HFF-Myc (cell line): ENCODE data around the gene OR8D2.
"Not testable (repeated sequence)": the region's sequence is repeated elsewhere in the genome, so short reads cannot be mapped to it uniquely, and the experiment has no call there.

Experiments
- DNase-seq: peaks from one replicate; pipeline ENCODE4 v3.0.0-alpha.2; 2011; ENCODE audit warnings: low read depth; ENCODE audit errors: extremely low read depth
- H3K4me3 ChIP-seq: replicated peaks from 2 replicates; pipeline ENCODE4 v1.5.1; 2011; ENCODE audit warnings: low read depth, mild to moderate bottlenecking, control low read depth, low read length
- TF ChIP-seq, protein P1 (sequence below): IDR thresholded peaks from 2 replicates; pipeline ENCODE4 v1.5.1; 2012; ENCODE audit warnings: mild to moderate bottlenecking, low read depth, low read length, control low read depth; ENCODE audit errors: missing control alignments

OR8D2 gene

DNA sequence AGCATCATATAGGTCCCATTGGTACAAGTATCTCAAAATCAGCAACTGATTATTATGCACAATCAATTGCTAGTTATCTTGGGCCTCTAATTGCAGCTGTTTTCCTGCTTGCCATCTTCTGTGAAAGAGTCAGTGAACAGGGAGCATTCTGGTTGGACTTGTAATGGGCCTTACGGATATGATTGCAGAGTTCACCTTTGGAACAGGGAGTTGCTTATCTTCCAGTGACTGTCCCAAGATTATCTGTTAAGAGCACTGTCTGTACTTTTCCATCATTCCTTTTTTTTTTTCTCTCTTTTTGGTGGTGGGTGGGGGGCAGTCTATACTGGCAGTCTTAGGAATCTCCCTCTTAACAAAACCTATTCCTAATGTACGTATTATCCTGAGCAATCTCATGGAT lies 46.0 kb downstream of the OR8D2 start:
- TF ChIP-seq, protein P1, sequence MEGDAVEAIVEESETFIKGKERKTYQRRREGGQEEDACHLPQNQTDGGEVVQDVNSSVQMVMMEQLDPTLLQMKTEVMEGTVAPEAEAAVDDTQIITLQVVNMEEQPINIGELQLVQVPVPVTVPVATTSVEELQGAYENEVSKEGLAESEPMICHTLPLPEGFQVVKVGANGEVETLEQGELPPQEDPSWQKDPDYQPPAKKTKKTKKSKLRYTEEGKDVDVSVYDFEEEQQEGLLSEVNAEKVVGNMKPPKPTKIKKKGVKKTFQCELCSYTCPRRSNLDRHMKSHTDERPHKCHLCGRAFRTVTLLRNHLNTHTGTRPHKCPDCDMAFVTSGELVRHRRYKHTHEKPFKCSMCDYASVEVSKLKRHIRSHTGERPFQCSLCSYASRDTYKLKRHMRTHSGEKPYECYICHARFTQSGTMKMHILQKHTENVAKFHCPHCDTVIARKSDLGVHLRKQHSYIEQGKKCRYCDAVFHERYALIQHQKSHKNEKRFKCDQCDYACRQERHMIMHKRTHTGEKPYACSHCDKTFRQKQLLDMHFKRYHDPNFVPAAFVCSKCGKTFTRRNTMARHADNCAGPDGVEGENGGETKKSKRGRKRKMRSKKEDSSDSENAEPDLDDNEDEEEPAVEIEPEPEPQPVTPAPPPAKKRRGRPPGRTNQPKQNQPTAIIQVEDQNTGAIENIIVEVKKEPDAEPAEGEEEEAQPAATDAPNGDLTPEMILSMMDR, result no peak
- H3K4me3 ChIP-seq, result no peak overlapping the region
- no peak for DNase-seq

DNA sequence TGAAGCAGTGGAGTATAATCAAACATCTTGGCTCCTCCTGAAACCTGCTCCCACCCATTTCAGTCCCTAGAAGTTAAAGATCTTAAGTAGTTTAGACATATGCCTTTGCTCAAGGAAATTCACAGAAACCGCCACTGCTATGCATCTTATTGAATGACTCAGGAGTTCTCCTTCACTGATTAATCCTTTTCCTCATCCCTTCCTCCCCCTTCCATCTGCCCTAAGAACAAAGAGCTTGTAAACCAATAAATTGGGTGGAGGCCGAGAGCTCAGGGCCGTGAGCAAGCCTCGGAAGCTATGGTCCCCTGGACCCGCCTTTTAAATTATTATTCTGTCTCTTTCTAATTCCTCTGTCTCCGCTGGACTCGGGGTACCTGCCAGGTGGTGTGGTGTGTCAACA lies 49.1 kb downstream of the OR8D2 start:
- not testable (repeated sequence) for H3K4me3 ChIP-seq, DNase-seq
